OCI-LY7 (cell line): ENCODE data around the gene MALSU1. TPM values are rescaled to one million over a fixed set of nuclear protein-coding genes. Genes with fewer than 3 reads are reported as not detected.

Experiments
- BruUV-seq: library from RNA; stranded (reverse); fragments of 400-500 nt; replicated peaks from 2 replicates; lab custom pipeline; 2021; lab: Mats Ljungman, UMichigan
- CTCF ChIA-PET: fragments of 300-600 bp; sonication (Branson Sonifier 250); formaldehyde crosslinking; loops from one replicate; lab custom pipeline; 2022; ENCODE audit warnings: antibody characterized with exemption; ENCODE audit not compliant: unreplicated experiment; lab: Charles Lee
- POLR2A ChIA-PET: fragments of 300-600 bp; sonication (Branson Sonifier 250); formaldehyde crosslinking; loops from one replicate; lab custom pipeline; 2022; ENCODE audit warnings: antibody characterized with exemption; lab: Charles Lee
- DNase-seq: peaks from one replicate; pipeline ENCODE4 v3.0.0-alpha.2; 2015; ENCODE audit warnings: low spot score
- H2AFZ ChIP-seq: fragments of 200-600 bp; sonication (generic), shearing (Covaris generic); 2 replicates; pipeline ENCODE4 v1.6.1; 2014; ENCODE audit warnings: mild to moderate bottlenecking, antibody characterized with exemption, low read length, moderate library complexity
- H3K27ac ChIP-seq: fragments of 200-600 bp; sonication (generic); 2 replicates; pipeline ENCODE4 v1.5.1; 2014; ENCODE audit warnings: mixed run types, low read depth, mild to moderate bottlenecking, moderate library complexity, low read length, inconsistent platforms; ENCODE audit not compliant: poor library complexity, severe bottlenecking
- H3K36me3 ChIP-seq: fragments of 200-600 bp; sonication (generic); 2 replicates; pipeline ENCODE4 v1.6.1; 2014; ENCODE audit warnings: mild to moderate bottlenecking, antibody characterized with exemption, low read length, moderate library complexity, mixed read lengths; ENCODE audit not compliant: insufficient read depth
- H3K4me1 ChIP-seq: fragments of 200-600 bp; sonication (generic); 2 replicates; pipeline ENCODE4 v1.5.1; 2014; ENCODE audit warnings: mild to moderate bottlenecking, low read length; ENCODE audit not compliant: insufficient read depth, poor library complexity, severe bottlenecking
- H3K4me2 ChIP-seq: fragments of 200-600 bp; sonication (generic); 2 replicates; pipeline ENCODE4 v1.6.1; 2014; ENCODE audit warnings: mild to moderate bottlenecking, low read length
- H3K4me3 ChIP-seq: fragments of 200-600 bp; sonication (generic); 2 replicates; pipeline ENCODE4 v1.5.1; 2014; ENCODE audit warnings: mild to moderate bottlenecking, low read depth, low read length; ENCODE audit not compliant: poor library complexity, severe bottlenecking
- H3K79me2 ChIP-seq: fragments of 200-600 bp; sonication (generic); 2 replicates; pipeline ENCODE4 v1.6.1; 2016; ENCODE audit warnings: low read depth, mild to moderate bottlenecking, low read length, moderate library complexity, mixed read lengths; ENCODE audit not compliant: insufficient read depth
- H3K9me2 ChIP-seq: fragments of 200-600 bp; sonication (generic); 2 replicates; pipeline ENCODE4 v1.6.1; 2016; ENCODE audit warnings: mild to moderate bottlenecking, low read length, mixed read lengths; ENCODE audit not compliant: insufficient read depth
- H3K9me3 ChIP-seq: fragments of 200-600 bp; sonication (generic); 2 replicates; pipeline ENCODE4 v1.6.1; 2014; ENCODE audit warnings: mild to moderate bottlenecking, mixed run types, low read length, mixed read lengths
- H4K20me1 ChIP-seq: fragments of 200-600 bp; sonication (generic); 2 replicates; pipeline ENCODE4 v1.6.1; 2014; ENCODE audit warnings: mild to moderate bottlenecking, antibody characterized with exemption, low read length, moderate library complexity, mixed read lengths; ENCODE audit not compliant: insufficient read depth
- CTCF ChIP-seq: fragments of 200-600 bp; sonication (generic); conservative IDR thresholded peaks from 2 replicates; pipeline ENCODE4 v1.5.1; 2014; ENCODE audit warnings: mild to moderate bottlenecking, antibody characterized with exemption, low read length, moderate library complexity, mixed read lengths
- EZH2phosphoT487 ChIP-seq: fragments of 200-600 bp; sonication (generic); IDR thresholded peaks from 2 replicates; pipeline ENCODE4 v1.6.1; 2018; ENCODE audit warnings: low read depth, borderline replicate concordance, mild to moderate bottlenecking, mixed run types, antibody characterized with exemption, low read length, moderate library complexity, mixed read lengths
- intact Hi-C: fragments of 100-400 bp; cut with micrococcal nuclease; formaldehyde crosslinking; loops from one replicate; pipeline ENCODE4 v1.10.0; 2022; ENCODE audit not compliant: unreplicated experiment
- total RNA-seq, 2 experiments: library from RNA; depleted of rRNA in 1 of 2; stranded (reverse); fragments of >200 nt in 1 of 2; shearing (Covaris generic) in 1 of 2; gene quantifications; 2 replicates each; pipeline ENCODE4 v1.2.3, GENCODE V29; 2014 to 2022

Gene MALSU1
- total RNA-seq, 2 experiments from 2014 or later: 66.4 to 107 TPM

- Histone ChIP-seq H3K4me2 (no peak overlapping the region), H4K20me1 (no peaks in the 10 kb centered on the region), H3K4me3 (no peak overlapping the region), H3K9me2 (no peaks in the 10 kb centered on the region), H3K79me2 (peaks cover 8% of the 10 kb centered on the region; the same call in 1 of the 2 replicates), H3K4me1 (peaks cover 25% of the 10 kb centered on the region), H3K27ac (no peak overlapping the region), H2AFZ (no peak overlapping the region), H3K36me3 (peaks cover 38% of the 10 kb centered on the region; the same call in 1 of the 2 replicates), H3K9me3 (no peaks in the 10 kb centered on the region)
- no TSS peak for BruUV-seq
- no peak for DNase-seq
- POLR2A ChIA-PET: interaction anchor here (0.6 to 1.2 kb wide), 6 partner anchors 13 to 123 kb away, joined by 3 to 6 read pairs (median 4); partner anchors contain the start of gene MALSU1
- CTCF ChIA-PET: no interaction called here
- no peak for TF ChIP-seq CTCF
- TF ChIP-seq EZH2phosphoT487: no peak
- intact Hi-C loops: no loop called here
Observed at GRCh38 chr7:23349484-23350157, 50.5 kb downstream of the MALSU1 start.

GRCh38 chr7:23350466-23350865, 51.3 kb downstream of the MALSU1 start:
- Histone ChIP-seq H3K9me2 (no peaks in the 10 kb centered on the region), H3K4me2 (no peak overlapping the region), H3K27ac (no peak overlapping the region), H4K20me1 (no peaks in the 10 kb centered on the region), H2AFZ (no peak overlapping the region), H3K36me3 (peaks cover 29% of the 10 kb centered on the region; the same call in 1 of the 2 replicates), H3K79me2 (peaks cover 8% of the 10 kb centered on the region; the same call in 1 of the 2 replicates), H3K4me3 (no peak overlapping the region), H3K4me1 (peaks cover 25% of the 10 kb centered on the region), H3K9me3 (no peaks in the 10 kb centered on the region)
- BruUV-seq: no TSS peak
- TF ChIP-seq EZH2phosphoT487 (no peak), CTCF (no peak)
- POLR2A ChIA-PET: interaction anchor here (1.0 to 1.1 kb wide), 2 partner anchors 12 to 57 kb away, joined by 3 read pairs; no protein-coding TSS in a partner anchor
- intact Hi-C loops: no loop called here
- no peak for DNase-seq
- CTCF ChIA-PET: no interaction called here

- peak; percentile 62 for DNase-seq
- ChIA-PET POLR2A (interaction anchor here (0.5 to 1.3 kb wide), 5 partner anchors 9 to 120 kb away, joined by 3 read pairs; no protein-coding TSS in a partner anchor), CTCF (no interaction called here)
- H3K4me3 ChIP-seq: peak overlapping the region; percentile 34
- no peak overlapping the region for H2AFZ ChIP-seq
- H3K36me3 ChIP-seq: peaks cover 13% of the 10 kb centered on the region; the same call in 1 of the 2 replicates
- peaks cover 8% of the 10 kb centered on the region; the same call in 1 of the 2 replicates for H3K79me2 ChIP-seq
- H3K9me2 ChIP-seq: no peaks in the 10 kb centered on the region
- H3K4me2 ChIP-seq: peak overlapping the region; percentile 67
- no TSS peak for BruUV-seq
- peak overlapping the region; percentile 44 for H3K27ac ChIP-seq
- no peaks in the 10 kb centered on the region for H4K20me1 ChIP-seq
- peaks cover 25% of the 10 kb centered on the region for H3K4me1 ChIP-seq
- intact Hi-C loops: no loop called here
- H3K9me3 ChIP-seq: no peaks in the 10 kb centered on the region
- no peak for TF ChIP-seq CTCF
Observed at GRCh38 chr7:23353172-23353571, 54.0 kb downstream of the MALSU1 start.
